ENCODE data around the gene FKBP1B.
"Not testable (repeated sequence)": the region's sequence is repeated elsewhere in the genome, so short reads cannot be mapped to it uniquely, and the experiment has no call there.

FKBP1B gene

GRCh38 chr2:24022975-24023575 lies 26.5 kb upstream of the FKBP1B start:
- no peak for DNase-seq

- no peak for DNase-seq
Observed at GRCh38 chr2:24024018-24024417, 25.5 kb upstream of the FKBP1B start.

- no peak for DNase-seq
Observed at GRCh38 chr2:24024996-24025663, 24.4 kb upstream of the FKBP1B start.

- DNase-seq, result no peak
Observed at GRCh38 chr2:24026233-24026632, 23.3 kb upstream of the FKBP1B start.

- no peak for DNase-seq
Observed at GRCh38 chr2:24038786-24039499, 10.6 kb upstream of the FKBP1B start.

- no peak for DNase-seq
Observed at GRCh38 chr2:24040511-24040910, 9.0 kb upstream of the FKBP1B start.

GRCh38 chr2:24043133-24043532 lies 6.4 kb upstream of the FKBP1B start:
- not testable (repeated sequence) for DNase-seq

- DNase-seq, result no peak
Observed at GRCh38 chr2:24045511-24046508, 3.7 kb upstream of the FKBP1B start.

- DNase-seq, result no peak
Observed at GRCh38 chr2:24046599-24046929, 3.0 kb upstream of the FKBP1B start.

- DNase-seq, result peak; percentile 97
Observed at GRCh38 chr2:24046930-24047702, 2.4 kb upstream of the FKBP1B start, which contains the start of gene WDCP. Gene WDCP, minus strand, starts transcription at chr2:24047391. Its CDS starts 7,897 bp downstream, at chr2:24039494.

GRCh38 chr2:24047703-24048033 lies 1.9 kb upstream of the FKBP1B start:
- DNase-seq, result no peak

- DNase-seq, result no peak
Observed at GRCh38 chr2:24048769-24049484, 614 bp upstream of the FKBP1B start.

- DNase-seq, result peak; percentile 8
Observed at GRCh38 chr2:24050041-24050979, 769 bp downstream of the FKBP1B start.

- DNase-seq, result no peak
Observed at GRCh38 chr2:24051833-24052232, 2.3 kb downstream of the FKBP1B start.

GRCh38 chr2:24052951-24053350 lies 3.4 kb downstream of the FKBP1B start:
- no peak for DNase-seq

GRCh38 chr2:24054366-24055010 lies 4.9 kb downstream of the FKBP1B start:
- DNase-seq, result no peak

- no peak for DNase-seq
Observed at GRCh38 chr2:24055750-24056149, 6.2 kb downstream of the FKBP1B start.

- no peak for DNase-seq
Observed at GRCh38 chr2:24058564-24059271, 9.2 kb downstream of the FKBP1B start.

- no peak for DNase-seq
Observed at GRCh38 chr2:24065341-24065740, 15.8 kb downstream of the FKBP1B start.

Measured in CD4-positive, alpha-beta T cell treated with Interleukin-17A for 1 hour (primary cell).